DND-41 (cell line): ENCODE data around the gene BOLA3.

Source experiments
- CTCF ChIP-seq: IDR thresholded peaks from 2 replicates; pipeline ENCODE4 v1.5.1; 2012; ENCODE audit warnings: borderline replicate concordance, low read length, moderate library complexity, mild to moderate bottlenecking; ENCODE audit not compliant: poor library complexity, severe bottlenecking; ENCODE audit errors: extremely low read depth
- EZH2 ChIP-seq: IDR thresholded peaks from 3 replicates; pipeline ENCODE4 v1.6.1; 2012; ENCODE audit warnings: borderline replicate concordance, low read depth, mild to moderate bottlenecking, moderate library complexity, low read length, inconsistent platforms; ENCODE audit not compliant: severe bottlenecking

DNA sequence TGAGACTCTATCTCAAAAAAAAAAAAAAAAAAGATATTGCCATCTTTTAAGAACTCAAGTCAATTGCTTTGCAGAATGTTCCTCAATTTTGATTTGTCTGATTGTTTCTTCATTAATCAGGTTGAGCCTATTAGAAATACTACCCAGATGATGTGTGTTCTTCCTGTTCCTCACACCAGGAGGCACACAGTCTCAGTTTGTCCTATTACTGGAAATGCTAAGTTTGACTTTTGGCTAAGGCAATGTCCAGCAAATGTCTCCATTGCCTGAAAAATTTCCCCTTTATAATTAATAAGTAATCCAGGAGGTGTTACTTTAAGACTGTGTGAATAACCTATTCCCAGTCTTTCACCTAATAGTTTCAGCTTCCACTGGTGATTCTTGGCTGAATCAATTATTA lies 28.4 kb downstream of the BOLA3 start:
- TF ChIP-seq CTCF (peak; percentile 30), EZH2 (no peak)
